Measurements from ENCODE around the gene SNRPD2.

DNA sequence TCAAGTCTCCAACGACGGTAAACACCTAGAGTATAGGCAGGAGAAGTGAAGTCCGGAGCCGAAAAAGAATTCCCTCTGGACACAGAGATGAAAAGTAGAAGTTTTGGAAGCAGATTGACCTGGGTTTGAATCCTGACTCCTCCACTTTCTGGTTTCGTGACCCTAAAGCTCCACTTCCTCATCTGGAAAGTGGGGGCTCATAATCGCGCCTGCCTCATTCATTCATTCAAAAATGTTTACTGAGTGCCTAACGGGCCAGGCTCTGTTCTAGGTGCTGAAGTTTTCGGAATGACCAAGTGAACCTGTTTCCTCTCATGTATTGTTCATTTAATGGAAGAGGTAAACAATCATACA is 45.4 kb downstream of the SNRPD2 start:
- TF ChIP-seq CTCF (IDR thresholded peaks at IDR 0.05; ENCODE audit: low read length) (no peak), EZH2 (IDR thresholded peaks at IDR 0.05; ENCODE audit: borderline replicate concordance, low read length) (no peak)

All from OCI-LY1 (cell line).